ENCODE data around the gene LDB2. TPM values are rescaled to one million over a fixed set of nuclear protein-coding genes. Genes with fewer than 3 reads are reported as not detected.
"Not testable (repeated sequence)": the region's sequence is repeated elsewhere in the genome, so short reads cannot be mapped to it uniquely, and the experiment has no call there.

LDB2 gene
- not detected for total RNA-seq

GRCh38 chr4:16897991-16898827 is at the start of gene LDB2:
LDB2 (minus strand) TSS chr4:16898645.
- Mint-ChIP-seq H3K4me3 (no peak within 1 kb of the TSS), H3K4me1 (no peaks in the 10 kb centered on the region)

GRCh38 chr4:16942491-16942890 is 44.0 kb upstream of the LDB2 start:
- no peak for ATAC-seq (replicated peaks)
- H3K27me3 Mint-ChIP-seq = peaks cover 3% of the 10 kb centered on the region

More at GRCh38 chr4:16897991-16898827, at the start of gene LDB2:
- Mint-ChIP-seq H3K36me3 (ENCODE audit: low read depth) (no peaks in the 10 kb centered on the region), H3K9me3 (no peaks in the 10 kb centered on the region), H3K27me3 (peaks cover 21% of the 10 kb centered on the region), H3K27ac (no peak within 1 kb of the TSS)
- no peak for ATAC-seq (replicated peaks)

GRCh38 chr4:16939178-16939577 is 40.7 kb upstream of the LDB2 start:
- Mint-ChIP-seq H3K36me3 (ENCODE audit: low read depth) (no peaks in the 10 kb centered on the region), H3K4me3 (no peak overlapping the region), H3K9me3 (peaks cover 3% of the 10 kb centered on the region), H3K4me1 (no peaks in the 10 kb centered on the region), H3K27ac (no peak overlapping the region), H3K27me3 (peaks cover 3% of the 10 kb centered on the region)
- no peak for ATAC-seq (replicated peaks)

More at GRCh38 chr4:16942491-16942890, 44.0 kb upstream of the LDB2 start:
- no peaks in the 10 kb centered on the region for H3K36me3 Mint-ChIP-seq (ENCODE audit: low read depth)
- H3K4me3 Mint-ChIP-seq = no peak overlapping the region
- H3K27ac Mint-ChIP-seq = no peak overlapping the region
- H3K9me3 Mint-ChIP-seq = no peaks in the 10 kb centered on the region
- H3K4me1 Mint-ChIP-seq = no peaks in the 10 kb centered on the region

- Mint-ChIP-seq H3K36me3 (ENCODE audit: low read depth) (no peaks in the 10 kb centered on the region), H3K27me3 (peaks cover 3% of the 10 kb centered on the region), H3K4me1 (no peaks in the 10 kb centered on the region), H3K27ac (no peak overlapping the region), H3K4me3 (no peak overlapping the region), H3K9me3 (peaks cover 3% of the 10 kb centered on the region)
- no peak for ATAC-seq (replicated peaks)
These were observed 40.1 kb upstream of the LDB2 start for GRCh38 chr4:16938512-16939040.

- no peaks in the 10 kb centered on the region for H3K36me3 Mint-ChIP-seq (ENCODE audit: low read depth)
- H3K27ac Mint-ChIP-seq = no peak overlapping the region
- ATAC-seq (replicated peaks) = no peak
- H3K27me3 Mint-ChIP-seq = peaks cover 5% of the 10 kb centered on the region
- no peak overlapping the region for H3K4me3 Mint-ChIP-seq
- H3K4me1 Mint-ChIP-seq = no peaks in the 10 kb centered on the region
- H3K9me3 Mint-ChIP-seq = peaks cover 3% of the 10 kb centered on the region
These were observed 33.2 kb upstream of the LDB2 start for GRCh38 chr4:16931339-16932305.

DNA sequence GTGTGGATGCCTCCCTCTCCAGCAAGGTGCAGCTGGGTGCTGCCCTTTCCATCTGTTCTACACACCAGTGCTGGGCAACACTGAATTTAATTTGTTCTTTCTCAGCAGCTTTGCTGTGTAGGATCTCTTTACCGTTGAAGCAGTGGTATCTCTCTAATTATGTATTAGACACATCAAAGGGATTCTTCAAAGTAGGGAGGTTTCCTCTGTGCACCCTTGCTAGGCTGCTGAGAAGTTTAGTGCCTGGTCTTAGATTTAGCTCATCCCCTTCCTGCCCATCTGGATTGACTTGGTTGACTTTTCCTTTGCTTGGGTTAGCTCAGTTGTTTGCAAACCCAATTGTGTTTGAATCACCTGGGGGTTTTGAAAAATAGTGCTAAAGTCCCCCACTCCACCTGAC is 27.8 kb upstream of the LDB2 start:
- Mint-ChIP-seq H3K27me3 (peaks cover 5% of the 10 kb centered on the region), H3K9me3 (no peaks in the 10 kb centered on the region), H3K4me1 (no peaks in the 10 kb centered on the region), H3K27ac (no peak overlapping the region), H3K4me3 (no peak overlapping the region), H3K36me3 (ENCODE audit: low read depth) (no peaks in the 10 kb centered on the region)
- ATAC-seq (replicated peaks) = no peak

DNA sequence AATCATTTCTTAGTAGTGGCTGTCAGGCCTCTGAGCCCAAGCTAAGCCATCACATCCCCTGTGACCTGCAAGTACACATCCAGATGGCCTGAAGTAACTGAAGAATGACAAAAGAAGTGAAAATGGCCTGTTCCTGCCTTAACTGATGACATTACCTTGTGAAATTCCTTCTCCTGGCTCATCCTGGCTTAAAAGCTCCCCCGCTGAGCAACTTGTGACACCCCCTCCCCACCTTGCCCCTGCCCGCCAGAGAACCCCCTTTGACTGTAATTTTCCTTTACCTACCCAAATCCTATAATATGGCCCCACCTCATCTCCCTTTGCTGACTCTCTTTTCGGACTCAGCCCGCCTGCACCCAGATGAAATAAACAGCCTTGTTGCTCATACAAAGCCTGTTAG is 20.3 kb upstream of the LDB2 start:
- H3K9me3 Mint-ChIP-seq; H3K4me3 Mint-ChIP-seq; H3K4me1 Mint-ChIP-seq; H3K27ac Mint-ChIP-seq; ATAC-seq (replicated peaks); H3K27me3 Mint-ChIP-seq; H3K36me3 Mint-ChIP-seq (ENCODE audit: low read depth): not testable (repeated sequence)

- Mint-ChIP-seq H3K27ac (no peak overlapping the region), H3K4me3 (no peak overlapping the region), H3K27me3 (peaks cover 4% of the 10 kb centered on the region), H3K9me3 (no peaks in the 10 kb centered on the region), H3K4me1 (no peaks in the 10 kb centered on the region), H3K36me3 (ENCODE audit: low read depth) (no peaks in the 10 kb centered on the region)
- peak; percentile 94 for ATAC-seq (replicated peaks)
These were observed 18.4 kb upstream of the LDB2 start for GRCh38 chr4:16916719-16917337.

GRCh38 chr4:16916031-16916430 is 17.6 kb upstream of the LDB2 start:
- H3K9me3 Mint-ChIP-seq = no peaks in the 10 kb centered on the region
- no peak for ATAC-seq (replicated peaks)
- no peak overlapping the region for H3K27ac Mint-ChIP-seq
- peaks cover 4% of the 10 kb centered on the region for H3K27me3 Mint-ChIP-seq
- no peak overlapping the region for H3K4me3 Mint-ChIP-seq
- H3K4me1 Mint-ChIP-seq = no peaks in the 10 kb centered on the region
- H3K36me3 Mint-ChIP-seq (ENCODE audit: low read depth) = no peaks in the 10 kb centered on the region

- no peak overlapping the region for H3K27ac Mint-ChIP-seq
- no peak for ATAC-seq (replicated peaks)
- H3K4me3 Mint-ChIP-seq = no peak overlapping the region
- no peaks in the 10 kb centered on the region for H3K4me1 Mint-ChIP-seq
- peaks cover 6% of the 10 kb centered on the region for H3K27me3 Mint-ChIP-seq
- H3K9me3 Mint-ChIP-seq = no peaks in the 10 kb centered on the region
- H3K36me3 Mint-ChIP-seq (ENCODE audit: low read depth) = no peaks in the 10 kb centered on the region
These were observed 15.8 kb upstream of the LDB2 start for GRCh38 chr4:16914208-16914607.

DNA sequence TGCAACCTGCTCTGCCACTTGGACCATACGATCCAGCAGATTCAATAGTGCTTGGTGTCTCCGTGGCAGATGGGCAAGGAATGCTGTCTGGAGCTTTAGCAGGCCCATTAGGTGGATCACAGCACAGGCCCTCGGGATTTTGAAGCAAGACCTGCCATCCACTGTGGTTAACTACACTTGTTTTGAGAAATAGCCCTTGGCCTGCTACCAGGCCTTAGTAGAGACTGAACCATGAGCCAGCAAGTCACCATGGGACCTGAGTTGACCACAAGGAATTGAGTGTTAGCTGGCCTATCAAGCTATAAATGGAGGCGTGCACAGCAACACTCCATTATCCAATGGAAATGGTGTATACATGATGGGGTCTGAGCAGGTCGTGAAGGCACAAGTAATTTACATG is 14.5 kb upstream of the LDB2 start:
- Mint-ChIP-seq H3K4me1 (no peaks in the 10 kb centered on the region), H3K27ac (no peak overlapping the region), H3K4me3 (no peak overlapping the region), H3K27me3 (peaks cover 6% of the 10 kb centered on the region), H3K9me3 (no peaks in the 10 kb centered on the region), H3K36me3 (ENCODE audit: low read depth) (no peaks in the 10 kb centered on the region)
- no peak for ATAC-seq (replicated peaks)

DNA sequence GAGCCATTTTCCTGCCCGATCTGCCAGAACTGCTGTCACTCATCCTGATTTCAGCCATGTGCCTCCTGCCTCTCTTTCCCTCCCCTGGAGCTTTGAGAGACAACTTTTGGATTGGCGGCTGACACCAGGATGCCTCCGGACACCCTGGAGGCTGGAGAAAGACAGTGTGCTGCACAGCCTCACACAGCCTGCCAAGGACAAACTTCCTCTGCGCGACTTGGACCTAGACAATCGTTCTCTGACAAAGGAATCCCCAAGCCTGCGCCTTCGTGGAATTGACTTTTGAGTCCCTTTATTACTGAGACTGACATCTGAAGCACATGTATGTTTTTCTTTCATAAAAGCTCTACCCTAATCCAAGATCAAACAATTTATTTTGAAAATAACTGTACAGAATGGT is 10.8 kb upstream of the LDB2 start:
- Mint-ChIP-seq H3K9me3 (no peaks in the 10 kb centered on the region), H3K4me3 (no peak overlapping the region), H3K27me3 (peaks cover 3% of the 10 kb centered on the region), H3K4me1 (no peaks in the 10 kb centered on the region), H3K27ac (no peak overlapping the region), H3K36me3 (ENCODE audit: low read depth) (no peaks in the 10 kb centered on the region)
- no peak for ATAC-seq (replicated peaks)

GRCh38 chr4:16908377-16909021 is 10.1 kb upstream of the LDB2 start:
- Mint-ChIP-seq H3K4me1 (no peaks in the 10 kb centered on the region), H3K9me3 (no peaks in the 10 kb centered on the region), H3K36me3 (ENCODE audit: low read depth) (no peaks in the 10 kb centered on the region), H3K4me3 (no peak overlapping the region), H3K27ac (no peak overlapping the region), H3K27me3 (peaks cover 3% of the 10 kb centered on the region)
- ATAC-seq (replicated peaks) = no peak

GRCh38 chr4:16900325-16900724 is 1.9 kb upstream of the LDB2 start:
- H3K27me3 Mint-ChIP-seq = peaks cover 16% of the 10 kb centered on the region
- no peak overlapping the region for H3K4me3 Mint-ChIP-seq
- no peaks in the 10 kb centered on the region for H3K36me3 Mint-ChIP-seq (ENCODE audit: low read depth)
- no peaks in the 10 kb centered on the region for H3K4me1 Mint-ChIP-seq
- ATAC-seq (replicated peaks) = no peak
- H3K27ac Mint-ChIP-seq = no peak overlapping the region
- H3K9me3 Mint-ChIP-seq = no peaks in the 10 kb centered on the region

Measured in activated T-helper 17 cell treated with anti-CD3 and anti-CD28 coated beads, Interleukin-2, amount 50 U/mL, for 72 hours (primary cell).